Superior temporal gyrus (tissue), 1 donor: ENCODE results near the gene RIN1.
A peak's percentile ranks its signal among the peaks of the same experiment; 100 is the strongest.
"Not testable (repeated sequence)": the region's sequence is repeated elsewhere in the genome, so short reads cannot be mapped to it uniquely, and the experiment has no call there.

Experiments
- DNase-seq: peaks from one replicate; pipeline ENCODE4 v3.0.0-alpha.2; 2016; ENCODE audit errors: extremely low spot score

Gene RIN1, protein sequence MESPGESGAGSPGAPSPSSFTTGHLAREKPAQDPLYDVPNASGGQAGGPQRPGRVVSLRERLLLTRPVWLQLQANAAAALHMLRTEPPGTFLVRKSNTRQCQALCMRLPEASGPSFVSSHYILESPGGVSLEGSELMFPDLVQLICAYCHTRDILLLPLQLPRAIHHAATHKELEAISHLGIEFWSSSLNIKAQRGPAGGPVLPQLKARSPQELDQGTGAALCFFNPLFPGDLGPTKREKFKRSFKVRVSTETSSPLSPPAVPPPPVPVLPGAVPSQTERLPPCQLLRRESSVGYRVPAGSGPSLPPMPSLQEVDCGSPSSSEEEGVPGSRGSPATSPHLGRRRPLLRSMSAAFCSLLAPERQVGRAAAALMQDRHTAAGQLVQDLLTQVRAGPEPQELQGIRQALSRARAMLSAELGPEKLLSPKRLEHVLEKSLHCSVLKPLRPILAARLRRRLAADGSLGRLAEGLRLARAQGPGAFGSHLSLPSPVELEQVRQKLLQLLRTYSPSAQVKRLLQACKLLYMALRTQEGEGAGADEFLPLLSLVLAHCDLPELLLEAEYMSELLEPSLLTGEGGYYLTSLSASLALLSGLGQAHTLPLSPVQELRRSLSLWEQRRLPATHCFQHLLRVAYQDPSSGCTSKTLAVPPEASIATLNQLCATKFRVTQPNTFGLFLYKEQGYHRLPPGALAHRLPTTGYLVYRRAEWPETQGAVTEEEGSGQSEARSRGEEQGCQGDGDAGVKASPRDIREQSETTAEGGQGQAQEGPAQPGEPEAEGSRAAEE

DNA sequence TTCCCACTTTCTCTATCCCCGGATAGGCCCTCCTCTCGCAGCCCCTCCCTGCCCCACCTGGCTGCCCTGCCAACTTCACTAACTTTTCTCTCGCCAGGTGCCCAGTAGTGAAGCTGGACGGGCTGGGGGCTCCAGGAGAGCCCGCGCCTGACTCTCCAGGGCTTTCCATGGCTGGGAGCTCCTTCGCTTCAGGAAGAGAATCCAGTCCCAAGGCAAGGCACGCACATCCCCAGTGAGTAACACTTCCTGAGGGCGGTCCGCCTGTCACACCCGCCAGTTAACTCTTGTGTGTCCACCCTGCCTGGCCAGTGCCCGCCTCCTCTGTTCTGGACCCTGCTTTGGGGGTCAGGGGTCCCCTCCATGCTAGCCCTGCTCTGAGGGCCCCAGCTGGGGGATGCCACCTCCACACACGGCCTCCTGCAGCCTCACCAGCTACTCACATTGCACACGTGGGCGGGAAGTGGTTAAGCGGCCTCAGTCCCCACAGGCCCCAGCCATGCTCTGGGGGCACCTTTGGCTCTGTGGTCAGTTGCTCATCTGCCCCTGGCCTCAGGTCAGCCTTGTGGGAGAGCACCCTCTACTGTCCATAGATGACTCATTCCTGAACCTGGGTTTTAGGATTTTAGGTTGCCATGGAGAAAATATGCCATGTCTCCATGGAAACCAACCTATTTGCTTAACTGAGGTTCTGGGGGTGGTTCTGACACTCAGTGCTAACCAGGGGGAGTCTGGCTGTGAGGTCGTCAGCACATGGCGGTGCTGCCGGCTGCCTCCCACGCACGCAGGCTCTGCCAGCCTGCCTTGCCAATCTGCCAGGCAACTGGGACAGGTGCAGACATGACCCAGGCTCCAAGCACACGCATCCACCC is at the start of gene RIN1:
Gene RIN1, minus strand, starts transcription at position 201 of the 869 bp plus-strand sequence. Its CDS starts 32 bp downstream, at position 169.
- DNase-seq, result peak; percentile 76

DNA sequence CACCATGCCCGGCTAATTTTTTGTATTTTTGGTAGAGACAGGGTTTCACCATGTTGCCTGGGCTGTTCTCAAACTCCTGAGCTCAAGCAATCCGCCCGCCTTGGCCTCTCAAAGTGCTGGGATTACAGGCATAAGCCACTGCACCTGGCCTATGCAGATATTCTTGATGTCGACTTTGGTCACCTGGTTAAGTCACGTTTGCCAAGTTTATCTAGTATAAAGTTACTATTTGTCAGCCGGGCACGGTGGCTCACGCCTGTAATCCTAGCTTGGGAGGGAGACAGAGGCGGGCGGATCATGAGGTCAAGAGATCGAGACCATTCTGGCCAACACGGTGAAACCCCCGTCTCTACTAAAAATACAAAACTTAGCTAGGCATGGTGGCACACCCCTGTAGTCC is 48.1 kb upstream of the RIN1 start:
- DNase-seq, result not testable (repeated sequence)

GRCh38 chr11:66380264-66380663 is 44.0 kb upstream of the RIN1 start:
- not testable (repeated sequence) for DNase-seq

DNA sequence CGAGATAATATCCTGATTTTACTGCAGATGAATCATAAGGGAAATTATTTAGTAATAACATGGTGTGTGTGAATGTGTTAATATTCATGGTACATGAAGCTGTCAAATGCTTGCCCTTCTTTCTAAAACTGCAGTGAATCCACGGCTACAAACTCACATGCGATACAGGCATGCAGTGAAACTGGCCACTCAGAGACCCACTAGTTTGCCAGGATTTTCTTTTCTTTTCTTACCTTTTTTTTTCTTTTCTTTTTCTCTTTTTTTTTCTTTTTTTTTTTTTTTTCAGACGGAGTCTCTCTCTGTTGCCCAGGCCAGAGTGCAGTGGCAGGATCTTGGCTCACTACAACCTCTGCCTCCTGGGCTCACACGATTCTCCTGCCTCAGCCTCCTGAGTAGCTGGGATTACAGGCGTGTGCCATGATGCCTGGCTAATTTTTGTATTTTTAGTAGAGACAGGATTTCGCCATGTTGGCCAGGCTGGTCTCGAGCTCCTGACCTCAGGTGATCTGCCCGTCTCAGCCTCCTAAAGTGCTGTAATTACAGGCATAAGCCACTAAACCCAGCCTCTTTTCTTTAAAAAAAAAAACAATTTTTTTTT is 37.6 kb upstream of the RIN1 start:
- not testable (repeated sequence) for DNase-seq

- DNase-seq, result peak; percentile 35
These were observed 37.0 kb upstream of the RIN1 start for GRCh38 chr11:66373265-66373664.

DNA sequence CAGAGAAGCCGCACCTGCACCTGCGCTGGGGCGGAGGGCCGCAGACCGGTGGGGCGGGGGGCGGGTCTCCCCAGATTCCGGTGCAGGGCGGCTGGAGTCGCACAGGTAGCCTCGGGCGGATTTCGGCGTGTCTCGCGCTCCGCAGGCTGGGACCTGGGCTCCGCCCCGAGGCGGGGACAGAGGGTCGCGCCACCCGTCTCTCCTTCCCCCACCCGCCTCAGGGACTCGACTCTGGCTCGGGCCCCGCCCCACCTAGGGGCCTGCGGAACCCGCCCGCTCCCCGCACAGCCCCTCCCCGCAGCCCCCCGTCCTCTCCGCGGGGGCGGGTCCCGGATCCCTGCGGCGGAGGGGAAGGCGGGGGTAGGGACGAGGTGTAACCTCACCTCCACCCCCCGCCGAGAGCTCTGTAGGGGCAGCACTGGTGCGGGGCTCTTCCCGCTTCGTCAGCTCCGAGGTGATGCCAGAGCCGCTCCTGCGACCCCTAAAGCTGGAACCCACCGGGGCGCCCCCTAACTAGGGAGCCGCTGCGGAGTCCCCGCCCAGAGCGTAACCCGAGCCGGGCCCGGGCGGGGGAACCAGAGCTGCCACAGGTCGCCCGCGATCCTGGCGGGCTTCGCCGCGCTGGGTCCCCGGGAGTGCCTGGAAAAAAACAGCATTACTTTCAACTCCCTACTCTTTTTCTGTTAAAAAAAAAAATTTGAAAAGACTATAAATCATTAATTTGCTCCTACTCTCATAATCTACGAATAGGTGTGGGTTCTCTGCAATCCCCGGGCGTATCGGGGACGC is 35.6 kb upstream of the RIN1 start, which contains the start of gene SLC29A2:
Gene SLC29A2, minus strand, starts transcription at position 134 of the 789 bp plus-strand sequence. CDS start 169 bp downstream, outside the sequence.
- DNase-seq, result no peak

DNA sequence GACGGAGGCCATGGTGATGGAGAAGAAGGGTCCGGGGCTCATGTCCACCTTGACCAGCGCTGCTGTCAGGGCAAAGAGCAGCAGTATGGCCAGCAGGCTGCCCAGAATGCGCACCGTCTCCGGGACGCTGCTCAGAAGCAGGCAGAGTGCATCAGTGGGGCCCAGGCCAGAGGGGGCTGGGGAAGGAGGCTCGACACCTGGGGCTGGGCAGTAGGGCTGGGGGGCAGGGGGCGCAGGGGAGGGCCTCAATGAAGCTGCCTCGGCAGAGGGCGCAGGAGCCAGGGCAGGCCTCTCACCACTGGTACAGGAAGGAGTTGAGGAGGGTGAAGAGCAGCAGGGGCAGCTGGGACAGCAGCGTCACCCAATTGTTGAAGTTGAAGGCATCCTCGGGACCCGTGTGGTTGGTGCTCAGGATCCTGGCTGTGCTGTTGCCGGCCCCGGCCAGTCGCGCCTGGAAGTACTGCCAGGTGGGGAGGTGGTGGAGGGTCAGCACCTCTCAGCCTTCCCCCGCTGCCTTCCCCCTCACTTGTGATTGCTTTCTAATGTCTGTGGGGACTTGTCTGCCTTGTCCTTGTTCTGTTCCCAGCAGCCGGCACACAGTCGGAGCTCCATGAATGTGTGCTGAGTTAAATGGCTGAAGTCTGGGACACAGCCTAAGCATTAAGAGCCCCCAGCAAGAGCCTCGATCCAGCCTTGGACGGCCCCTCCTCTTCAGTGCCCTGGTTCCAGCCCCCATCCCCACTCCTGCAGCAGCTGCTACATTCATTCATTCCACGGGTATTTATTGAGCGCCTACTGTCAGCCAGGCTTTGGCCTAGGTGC is 33.0 kb upstream of the RIN1 start:
- no peak for DNase-seq

GRCh38 chr11:66368484-66368883 is 32.2 kb upstream of the RIN1 start:
- no peak for DNase-seq

DNA sequence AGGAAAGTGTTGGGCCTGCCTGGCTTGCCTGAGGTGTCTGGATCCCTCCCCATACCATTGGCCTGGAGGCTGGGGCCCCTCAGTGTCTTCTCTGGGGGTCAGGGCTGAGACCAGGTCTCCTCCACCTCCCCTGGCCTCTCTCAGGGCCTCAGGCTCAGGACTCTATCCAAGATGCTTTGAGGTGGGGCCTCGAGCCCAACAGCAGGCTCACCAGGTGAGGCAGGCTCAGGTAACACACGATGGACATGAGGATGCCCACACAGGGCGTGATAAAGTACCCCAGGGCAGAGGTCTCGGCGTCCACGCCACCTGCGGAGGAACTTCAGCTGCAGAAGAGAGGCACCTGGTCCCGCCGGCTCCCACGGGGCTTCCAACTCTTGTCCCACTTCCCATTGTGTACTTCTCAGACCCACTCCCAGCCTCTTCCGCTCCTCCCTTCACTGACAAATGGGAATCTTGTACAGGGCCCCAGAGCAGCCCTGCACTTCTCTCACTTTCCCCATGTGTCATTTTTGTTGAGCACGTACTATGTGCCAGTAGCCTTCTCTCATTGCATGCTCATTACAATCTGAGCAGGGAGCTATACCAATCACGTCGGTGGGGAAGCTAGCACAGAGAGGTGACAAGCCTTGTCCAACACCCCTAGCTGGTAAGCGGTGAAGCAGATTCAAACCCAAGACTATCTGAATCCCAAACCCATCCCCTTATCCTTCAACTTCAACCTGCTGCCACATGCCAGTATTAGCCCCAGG is 31.5 kb upstream of the RIN1 start:
- DNase-seq, result no peak

GRCh38 chr11:66366844-66367477 is 30.7 kb upstream of the RIN1 start:
- no peak for DNase-seq

DNA sequence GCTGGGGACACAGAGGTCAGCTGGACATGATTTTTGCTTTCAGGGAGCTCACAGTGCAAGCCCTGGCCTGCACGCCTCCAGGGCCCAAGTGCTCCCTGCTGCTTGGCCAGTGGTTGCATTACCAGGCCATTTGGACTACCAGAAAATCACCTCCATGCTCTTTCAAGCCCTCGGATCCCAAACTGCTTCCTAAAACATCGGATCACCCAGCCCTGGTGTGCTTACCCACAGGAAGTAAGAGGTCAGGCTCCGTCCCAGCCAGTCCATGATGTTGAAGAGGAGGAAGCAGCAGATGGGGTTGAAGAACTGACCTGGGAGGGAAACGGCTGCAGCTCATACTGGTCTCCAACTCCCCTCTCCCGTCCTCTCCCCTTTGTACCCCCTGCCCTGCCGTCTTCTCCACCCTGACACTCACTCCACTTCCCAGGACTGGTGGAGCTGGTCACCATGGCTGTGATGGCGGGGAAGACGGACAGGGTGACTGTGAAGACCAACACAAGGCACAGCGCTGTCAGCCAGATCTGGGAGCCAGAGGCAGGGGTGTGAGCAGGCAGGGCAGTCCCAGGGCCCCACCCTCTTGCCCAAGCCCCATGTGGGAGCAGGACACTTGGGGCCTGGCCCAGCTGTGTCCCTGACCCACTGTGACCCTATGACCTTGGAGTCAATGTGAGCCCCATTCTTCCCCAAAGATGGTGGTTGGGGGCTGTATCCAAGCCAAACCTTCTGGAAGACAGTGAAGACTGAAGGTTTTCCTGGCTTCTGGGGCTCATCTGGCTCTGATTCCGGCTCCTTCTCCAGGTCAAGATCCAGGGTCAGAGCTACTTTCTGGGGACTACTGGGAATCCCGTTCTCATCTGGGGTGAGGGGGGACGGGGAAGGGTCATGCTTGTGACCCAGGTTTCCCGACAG is 29.7 kb upstream of the RIN1 start:
- no peak for DNase-seq

GRCh38 chr11:66365166-66365565 is 28.9 kb upstream of the RIN1 start:
- DNase-seq, result no peak

DNA sequence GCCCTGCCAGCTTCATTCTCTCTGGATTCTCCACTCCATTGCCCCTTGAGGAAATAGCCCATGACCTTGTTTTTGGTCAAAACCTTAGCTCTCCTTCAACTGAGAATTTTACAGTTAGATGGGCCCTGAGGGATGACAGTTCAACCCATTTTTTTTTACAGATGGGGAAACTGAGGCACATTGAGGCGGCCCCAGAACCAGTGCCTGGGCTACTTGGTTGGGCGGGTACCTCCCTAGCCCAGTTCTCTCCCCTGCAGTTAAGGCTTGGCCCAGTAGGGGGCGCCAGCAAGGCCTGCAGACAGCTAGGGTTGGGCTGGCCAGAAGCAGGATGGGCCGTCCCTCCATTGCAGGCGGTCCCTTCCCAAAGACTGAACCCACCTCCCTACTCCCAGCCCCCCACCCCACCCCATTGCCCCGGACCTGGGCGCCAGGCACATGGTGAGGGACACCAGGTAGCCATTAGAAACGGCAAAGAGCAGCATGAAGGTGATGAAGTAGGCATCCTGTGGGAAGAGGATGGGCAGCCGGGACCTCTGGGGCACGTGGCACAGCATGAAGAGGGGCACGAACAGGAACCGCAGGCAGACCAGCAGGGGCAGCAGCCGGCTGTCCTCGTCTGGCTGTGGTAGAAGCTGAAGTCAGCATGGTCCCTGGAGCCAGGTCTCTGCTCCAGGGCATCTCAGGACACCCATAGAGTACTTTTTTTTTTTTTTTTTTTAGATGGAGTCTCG is 27.7 kb upstream of the RIN1 start:
- DNase-seq, result no peak

DNA sequence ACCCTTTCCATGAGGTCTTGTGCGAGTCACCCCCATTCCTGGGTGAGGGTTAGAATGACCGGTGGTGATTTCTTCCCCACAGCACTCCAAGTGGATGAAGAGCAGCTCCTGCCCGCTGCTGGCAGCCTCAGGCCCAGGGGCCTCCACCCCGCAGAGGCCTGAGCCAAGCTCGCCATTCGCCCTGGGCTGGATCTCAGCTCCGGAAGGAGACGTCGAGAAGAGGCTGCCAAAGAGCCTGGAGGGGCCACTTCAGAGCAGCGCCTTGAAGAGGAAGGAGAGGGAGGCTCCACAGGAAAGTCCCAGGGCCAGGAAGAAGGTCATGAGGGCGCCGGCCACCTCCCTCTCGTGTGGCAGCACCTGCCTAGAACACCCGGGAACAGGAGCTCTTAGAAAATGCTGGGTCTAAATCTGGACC is 27.0 kb upstream of the RIN1 start:
- DNase-seq, result no peak

DNA sequence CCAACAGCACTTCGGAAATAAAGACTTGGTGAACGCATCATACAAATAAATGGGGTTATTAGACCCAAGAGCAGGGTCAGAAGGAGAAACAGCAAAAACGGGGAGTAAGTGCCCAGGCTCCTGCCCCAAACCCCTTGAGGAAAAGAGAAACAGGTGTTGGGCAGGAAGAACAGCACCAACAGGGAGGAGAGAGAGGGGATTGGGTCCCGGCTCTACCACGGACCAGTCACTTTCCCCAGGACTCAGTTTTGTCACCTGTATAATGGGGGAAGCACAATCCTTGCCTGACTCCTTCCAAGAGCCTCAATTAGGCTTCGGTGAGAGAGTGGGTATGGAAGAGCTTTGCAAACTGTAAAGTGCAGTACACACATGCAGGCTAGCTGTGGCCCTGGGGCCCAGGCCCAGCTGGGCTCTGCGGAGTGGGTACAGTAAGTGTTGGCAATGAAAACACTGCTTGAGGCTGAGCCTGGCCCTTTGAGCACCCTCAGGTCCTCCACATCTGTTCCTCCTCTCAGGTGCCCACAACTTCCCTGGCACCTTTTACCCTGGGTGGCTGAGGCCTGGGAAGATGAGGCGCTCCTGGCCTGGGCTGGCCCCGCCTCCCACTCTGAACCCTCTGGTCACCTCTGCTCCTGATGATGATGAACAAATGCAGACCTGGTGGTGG is 26.4 kb upstream of the RIN1 start:
- DNase-seq, result no peak

- no peak for DNase-seq
These were observed 25.3 kb upstream of the RIN1 start for GRCh38 chr11:66361502-66361941.
